Endodermal cell (in vitro differentiated cells): ENCODE data around the gene DAPK2. TPM values are rescaled to one million over a fixed set of nuclear protein-coding genes. Genes with fewer than 3 reads are reported as not detected.
A peak's percentile ranks its signal among the peaks of the same experiment; 100 is the strongest.

Experiments used
- DNase-seq: peaks from one replicate; pipeline ENCODE4 v3.0.0-alpha.2; 2017
- H3K27ac ChIP-seq: 2 replicates; pipeline ENCODE4 v1.5.1; 2013; ENCODE audit warnings: mild to moderate bottlenecking, low read depth, low read length, moderate library complexity
- H3K27me3 ChIP-seq: 2 replicates; pipeline ENCODE4 v1.6.1; 2013; ENCODE audit warnings: mild to moderate bottlenecking, low read length, moderate library complexity; ENCODE audit not compliant: insufficient read depth, control insufficient read depth, poor library complexity, severe bottlenecking
- H3K36me3 ChIP-seq: 2 replicates; pipeline ENCODE4 v1.7.0; 2013; ENCODE audit warnings: mild to moderate bottlenecking, low read length, moderate library complexity; ENCODE audit not compliant: control insufficient read depth, insufficient read depth
- H3K4me1 ChIP-seq: one replicate; pipeline ENCODE4 v1.7.0; 2013; ENCODE audit warnings: low read length; ENCODE audit not compliant: control insufficient read depth, insufficient read depth
- H3K4me3 ChIP-seq: 2 replicates; pipeline ENCODE4 v1.5.1; 2013; ENCODE audit warnings: mild to moderate bottlenecking, low read length, moderate library complexity
- H3K9ac ChIP-seq: 2 replicates; pipeline ENCODE4 v1.6.1; 2013; ENCODE audit warnings: mild to moderate bottlenecking, low read length, moderate library complexity; ENCODE audit not compliant: poor library complexity, severe bottlenecking; ENCODE audit errors: extremely low read depth
- H3K9me3 ChIP-seq: 2 replicates; pipeline ENCODE4 v1.6.1; 2013; ENCODE audit warnings: mild to moderate bottlenecking, low read length, moderate library complexity; ENCODE audit not compliant: control insufficient read depth
- H3K27ac Mint-ChIP-seq: 2 replicates; pipeline ENCODE4 v1.8.0; 2020; ENCODE audit warnings: mixed read lengths
- H3K27me3 Mint-ChIP-seq: 2 replicates; pipeline ENCODE4 v1.8.0; 2021; ENCODE audit warnings: mild to moderate bottlenecking, mixed read lengths; ENCODE audit not compliant: insufficient read depth
- H3K36me3 Mint-ChIP-seq: 2 replicates; pipeline ENCODE4 v1.8.0; 2020; ENCODE audit warnings: low read depth, mixed read lengths
- H3K4me1 Mint-ChIP-seq: 2 replicates; pipeline ENCODE4 v1.8.0; 2020; ENCODE audit warnings: mixed read lengths
- H3K4me3 Mint-ChIP-seq: 2 replicates; pipeline ENCODE4 v1.8.0; 2020; ENCODE audit warnings: mild to moderate bottlenecking, moderate library complexity, mixed read lengths
- H3K9me3 Mint-ChIP-seq: 2 replicates; pipeline ENCODE4 v1.8.0; 2020; ENCODE audit warnings: mild to moderate bottlenecking, mixed read lengths
- CTCF ChIP-seq: fragments of 200-600 bp; sonication (generic); conservative IDR thresholded peaks from 2 replicates; pipeline ENCODE4 v1.5.0; 2021; ENCODE audit warnings: antibody characterized with exemption, mild to moderate bottlenecking
- WGBS, 2 experiments: methylation state at CpG; one replicate each; pipeline versions ENCODE4 v1.1.5 to v1.1.7; 2013; ENCODE audit warnings: missing lambda C conversion rate in 2 of 2, mixed read lengths in 1 of 2; ENCODE audit not compliant: insufficient coverage in 1 of 2, insufficient read length in 1 of 2; 5-methylcytosine and 5-hydroxymethylcytosine counted together
- total RNA-seq, 2 donors: library from RNA; stranded (reverse); fragmentation: NEBNext Ultra II Directional in 1 of 2; extraction: Animal tissue kit (Norgen Biotek cat#: 25700) in 1 of 2; gene quantifications; 2 replicates in 1 of 2; 3 replicates in 1 of 2; pipeline ENCODE4 v1.2.1, GENCODE V29; 2021

The DAPK2 gene
- total RNA-seq, 2 donors from 2014 or later: 2.4 to 2.6 TPM

- no peak overlapping the region for H3K27ac ChIP-seq
- H3K4me1 Mint-ChIP-seq: peaks cover 6% of the 10 kb centered on the region
- no peak overlapping the region for H3K4me3 ChIP-seq
- H3K9me3 ChIP-seq: no peaks in the 10 kb centered on the region
- H3K4me1 ChIP-seq: no peaks in the 10 kb centered on the region
- H3K9ac ChIP-seq: no peak overlapping the region
- WGBS, 2 experiments: 67 to 79% methylated on average over 1 to 3 of the region's 4 CpGs
- no peaks in the 10 kb centered on the region for H3K36me3 Mint-ChIP-seq
- no peaks in the 10 kb centered on the region for H3K27me3 ChIP-seq
- no peaks in the 10 kb centered on the region for H3K9me3 Mint-ChIP-seq
- no peak for TF ChIP-seq CTCF
- H3K4me3 Mint-ChIP-seq: no peak overlapping the region
- H3K36me3 ChIP-seq: no peaks in the 10 kb centered on the region
- no peak for DNase-seq
- no peak overlapping the region for H3K27ac Mint-ChIP-seq
- no peaks in the 10 kb centered on the region for H3K27me3 Mint-ChIP-seq
These were observed 105.2 kb downstream of the DAPK2 start for GRCh38 chr15:63940966-63941620.

- Histone ChIP-seq H3K27ac (no peak overlapping the region), H3K4me1 (no peaks in the 10 kb centered on the region), H3K36me3 (no peaks in the 10 kb centered on the region), H3K27me3 (no peaks in the 10 kb centered on the region), H3K4me3 (no peak overlapping the region), H3K9me3 (no peaks in the 10 kb centered on the region), H3K9ac (no peak overlapping the region)
- Mint-ChIP-seq H3K4me1 (peaks cover 4% of the 10 kb centered on the region), H3K4me3 (no peak overlapping the region), H3K27me3 (no peaks in the 10 kb centered on the region), H3K27ac (peak overlapping the region; percentile 28), H3K9me3 (no peaks in the 10 kb centered on the region), H3K36me3 (no peaks in the 10 kb centered on the region)
- TF ChIP-seq CTCF: no peak
- DNase-seq: peak; percentile 60
- 73 to 80% methylated on average over 4 of the region's 4 CpGs for WGBS, 2 experiments
These were observed 106.7 kb downstream of the DAPK2 start for GRCh38 chr15:63939531-63940130.

- H3K9me3 ChIP-seq: no peaks in the 10 kb centered on the region
- Mint-ChIP-seq H3K4me1 (peaks cover 4% of the 10 kb centered on the region), H3K9me3 (no peaks in the 10 kb centered on the region), H3K27ac (no peak overlapping the region), H3K36me3 (no peaks in the 10 kb centered on the region), H3K4me3 (no peak overlapping the region), H3K27me3 (no peaks in the 10 kb centered on the region)
- no peak overlapping the region for H3K4me3 ChIP-seq
- H3K4me1 ChIP-seq: no peaks in the 10 kb centered on the region
- H3K27me3 ChIP-seq: no peaks in the 10 kb centered on the region
- H3K36me3 ChIP-seq: no peaks in the 10 kb centered on the region
- no peak for DNase-seq
- no peak for TF ChIP-seq CTCF
- H3K27ac ChIP-seq: no peak overlapping the region
- WGBS, 2 experiments: 90 to 95% methylated on average over 4 to 6 of the region's 6 CpGs
- no peak overlapping the region for H3K9ac ChIP-seq
These were observed 107.7 kb downstream of the DAPK2 start for GRCh38 chr15:63938486-63939061.
